ENCODE data around the gene PRRG1.
"Not testable (repeated sequence)": the region's sequence is repeated elsewhere in the genome, so short reads cannot be mapped to it uniquely, and the experiment has no call there.

Gene PRRG1

DNA sequence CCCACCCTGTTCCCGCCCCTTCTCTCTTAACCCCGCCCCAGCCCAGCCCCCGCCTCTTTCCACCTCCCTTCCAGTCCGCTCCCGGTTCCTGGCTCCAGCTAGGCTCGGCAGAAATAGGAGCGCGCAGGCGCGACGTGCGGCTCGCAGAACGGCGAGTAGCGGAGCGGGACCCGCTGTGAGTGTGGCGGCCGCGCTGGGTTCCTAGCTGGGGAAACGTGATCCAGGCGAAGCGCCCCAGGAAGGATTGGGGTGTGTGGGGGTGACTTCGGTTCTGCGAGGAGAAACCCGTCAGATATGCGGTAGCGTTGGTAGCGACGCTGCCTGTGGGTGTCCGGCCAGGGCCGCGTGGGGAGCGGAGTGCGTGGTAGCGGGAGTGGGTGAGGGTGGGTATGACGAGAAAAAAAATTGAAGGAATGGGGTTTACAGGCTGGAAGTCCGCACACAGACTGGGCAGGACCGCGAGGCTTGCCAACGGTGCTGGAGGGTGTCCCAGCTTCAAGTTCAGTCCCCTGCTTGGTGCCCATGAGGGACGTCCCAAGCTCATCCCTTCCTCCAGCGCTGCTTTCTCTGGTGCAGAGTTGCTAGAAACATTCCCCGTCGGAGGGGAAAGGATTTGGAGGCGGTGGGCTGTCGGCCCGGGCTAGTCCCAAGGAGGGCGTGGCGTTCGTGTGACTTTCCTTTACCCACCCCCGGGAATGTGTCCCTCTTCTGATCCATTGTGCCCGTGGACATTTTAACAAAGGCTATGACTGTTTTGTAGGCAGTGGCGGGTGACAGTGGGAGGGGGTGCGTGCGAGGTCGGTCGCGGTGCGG is at the start of gene PRRG1:
Gene PRRG1, plus strand, starts transcription at position 144 of the 813 bp plus-strand sequence. CDS start 56,886 bp downstream, outside the sequence.
- DNase-seq (ENCODE audit: low read depth): peak; percentile 52

DNA sequence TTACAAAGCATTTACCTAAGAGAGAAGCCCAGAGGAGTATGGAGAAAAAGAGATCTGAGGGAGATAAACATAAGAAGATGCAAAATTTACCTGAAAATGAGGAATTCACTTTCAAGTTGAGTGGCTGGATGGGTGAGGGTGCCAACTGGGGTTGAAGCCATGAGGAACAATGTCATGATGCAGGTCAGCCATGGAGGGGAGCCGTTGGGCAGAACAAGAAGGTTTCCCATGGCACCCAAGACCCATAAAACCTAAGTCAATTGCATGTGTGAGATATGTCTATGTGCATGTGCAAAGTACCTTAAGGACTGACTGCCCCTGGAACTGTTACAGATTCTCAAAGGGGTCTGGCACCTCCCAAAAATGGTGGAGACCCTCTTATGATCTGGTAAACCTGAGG is 46.6 kb upstream of the PRRG1 start:
- DNase-seq (ENCODE audit: low read depth): no peak

DNA sequence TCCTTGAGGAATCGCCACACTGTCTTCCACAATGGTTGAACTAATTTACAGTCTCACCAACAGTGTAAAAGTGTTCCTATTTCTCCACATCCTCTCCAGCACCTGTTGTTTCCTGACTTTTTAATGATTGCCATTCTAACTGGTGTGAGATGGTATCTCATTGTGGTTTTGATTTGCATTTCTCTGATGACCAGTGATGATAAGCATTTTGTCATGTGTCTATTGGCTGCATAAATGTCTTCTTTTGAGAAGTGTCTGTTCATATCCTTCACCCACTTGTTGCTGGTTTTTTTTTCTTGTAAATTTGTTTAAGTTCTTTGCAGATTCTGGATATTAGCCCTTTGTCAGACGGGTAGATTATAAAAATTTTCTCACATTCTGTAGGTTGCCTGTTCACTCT is 43.9 kb upstream of the PRRG1 start:
- not testable (repeated sequence) for DNase-seq (ENCODE audit: low read depth)

DNA sequence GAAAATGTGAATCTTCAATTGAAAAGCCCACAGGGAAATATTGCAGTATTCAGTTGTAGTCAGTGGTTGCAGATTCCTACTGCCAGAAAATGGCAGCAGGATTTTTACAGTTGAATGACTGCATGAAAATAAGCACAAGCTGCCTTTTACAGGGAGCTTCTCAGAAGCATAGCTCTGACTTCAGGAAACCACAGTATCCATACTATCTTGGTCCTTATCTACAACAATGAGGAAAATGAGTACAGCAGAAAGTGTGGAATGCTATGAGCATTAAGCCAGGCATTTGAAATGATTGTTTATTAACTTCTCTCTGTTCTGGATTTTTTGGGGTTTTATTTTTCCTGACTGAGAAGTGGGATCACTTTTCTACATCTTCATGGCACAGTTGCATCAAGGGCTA is 34.6 kb upstream of the PRRG1 start:
- DNase-seq (ENCODE audit: low read depth): no peak

GRCh38 chrX:37315511-37316248 is 33.5 kb upstream of the PRRG1 start:
- no peak for DNase-seq (ENCODE audit: low read depth)

GRCh38 chrX:37320541-37321203 is 28.5 kb upstream of the PRRG1 start:
- DNase-seq (ENCODE audit: low read depth): no peak

GRCh38 chrX:37330642-37331041 is 18.5 kb upstream of the PRRG1 start:
- no peak for DNase-seq (ENCODE audit: low read depth)

GRCh38 chrX:37331546-37331945 is 17.6 kb upstream of the PRRG1 start:
- DNase-seq (ENCODE audit: low read depth): no peak

DNA sequence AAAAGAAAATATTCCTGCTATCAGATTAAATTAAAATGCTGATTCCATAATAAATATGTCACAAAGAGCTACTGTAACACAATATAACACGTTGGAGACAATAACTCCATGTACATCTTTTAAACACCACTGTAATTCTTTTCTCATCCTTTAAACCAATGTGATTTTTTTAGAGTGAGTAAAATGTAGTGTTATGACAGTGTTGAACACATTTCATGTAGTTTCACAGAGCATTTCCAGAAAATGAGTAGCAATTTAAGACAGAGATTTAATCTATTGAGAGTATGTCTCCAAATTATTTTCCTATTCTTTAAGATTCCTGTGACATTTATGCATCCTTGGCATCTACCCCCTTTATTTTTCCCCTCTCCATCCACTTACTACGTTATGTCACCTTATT is 17.1 kb upstream of the PRRG1 start:
- no peak for DNase-seq (ENCODE audit: low read depth)

- no peak for DNase-seq (ENCODE audit: low read depth)
Measured at GRCh38 chrX:37332987-37333658, 16.0 kb upstream of the PRRG1 start.

DNA sequence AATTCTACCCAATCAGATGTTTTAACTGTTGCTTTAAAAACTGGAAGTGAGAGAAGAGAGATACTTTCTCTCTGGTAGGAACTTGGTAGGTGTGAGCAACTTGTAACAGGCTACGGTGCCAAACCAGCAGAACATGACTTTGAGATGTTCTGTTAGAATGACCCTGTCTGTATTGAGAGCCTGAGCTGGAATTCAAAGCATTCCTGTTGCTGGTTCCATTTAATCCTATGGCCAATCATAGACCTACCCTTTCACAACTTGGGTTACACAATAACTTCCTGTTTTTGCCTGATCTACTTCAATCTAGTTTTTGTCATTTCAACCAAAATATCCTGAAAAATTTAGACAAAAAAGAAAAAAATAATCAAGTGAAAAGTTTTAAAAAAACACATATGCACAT is 1.7 kb upstream of the PRRG1 start:
- no peak for DNase-seq (ENCODE audit: low read depth)

DNA sequence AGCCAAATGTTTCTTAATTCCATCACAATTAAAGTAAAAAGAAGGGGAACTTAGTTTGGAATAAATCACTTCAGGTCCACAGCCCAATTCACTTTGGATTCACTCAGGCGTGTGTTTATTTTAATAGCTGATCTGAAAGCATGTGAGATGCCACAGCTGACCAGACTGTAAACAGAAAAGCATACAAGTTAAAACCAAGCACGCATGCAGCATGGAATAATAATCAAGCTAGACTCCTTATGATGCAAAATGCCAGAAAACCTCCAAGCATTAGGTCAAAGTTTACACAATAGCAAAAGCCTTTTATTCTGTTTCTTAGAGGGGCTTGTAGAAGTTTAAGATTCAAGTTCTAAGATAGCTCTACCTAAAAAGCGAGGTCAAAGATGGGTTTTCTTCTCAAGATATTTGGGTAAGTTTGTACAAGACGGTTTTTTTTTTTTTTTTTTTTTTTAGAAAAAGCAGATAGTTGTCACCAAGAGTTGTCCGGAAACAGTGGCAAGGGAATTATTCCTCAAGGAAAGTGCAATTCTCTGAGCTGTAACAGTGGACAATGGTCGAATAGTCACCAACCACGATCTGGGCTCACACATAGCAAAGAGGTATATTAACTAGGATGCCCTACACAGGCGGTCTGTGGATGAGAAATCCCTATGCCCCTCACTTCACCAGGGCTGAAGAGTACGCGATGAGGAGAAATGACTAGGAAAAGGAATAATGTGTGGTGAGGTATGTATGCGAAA is 763 bp upstream of the PRRG1 start:
- DNase-seq (ENCODE audit: low read depth): no peak

DNA sequence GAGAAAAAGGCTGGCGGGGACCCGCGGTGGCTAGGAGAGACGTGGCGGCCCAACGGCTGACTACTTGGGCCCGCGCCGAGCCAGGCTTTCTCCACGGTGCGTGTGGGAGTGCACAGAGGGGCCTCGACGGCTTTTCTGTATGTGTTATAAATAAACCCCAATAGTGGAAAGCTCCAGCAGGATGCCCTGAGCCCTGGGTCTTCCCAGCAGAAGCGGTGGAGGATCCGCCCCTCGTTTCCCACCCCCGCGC is 268 bp upstream of the PRRG1 start:
- DNase-seq (ENCODE audit: low read depth): no peak

DNA sequence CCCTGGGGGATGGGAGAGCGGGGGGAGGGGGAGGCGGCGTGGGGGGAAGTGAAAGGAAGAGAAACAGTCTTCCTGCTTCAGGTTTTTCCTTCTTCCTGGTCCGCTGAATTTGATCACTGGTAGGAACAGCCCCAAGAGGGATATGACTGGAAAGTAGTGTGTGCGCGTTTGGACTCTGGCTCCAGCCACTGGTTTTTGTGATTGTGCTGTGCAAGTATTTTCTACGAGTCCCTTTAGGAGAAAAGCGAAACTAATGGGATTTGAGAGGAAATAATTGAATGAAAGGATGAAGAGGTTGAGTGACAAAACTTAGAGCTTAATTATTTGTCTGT is 836 bp downstream of the PRRG1 start:
- DNase-seq (ENCODE audit: low read depth): no peak

- DNase-seq (ENCODE audit: low read depth): no peak
Measured at GRCh38 chrX:37353646-37354045, 4.5 kb downstream of the PRRG1 start.

- no peak for DNase-seq (ENCODE audit: low read depth)
Measured at GRCh38 chrX:37357436-37357835, 8.3 kb downstream of the PRRG1 start.

GRCh38 chrX:37361596-37361995 is 12.4 kb downstream of the PRRG1 start:
- no peak for DNase-seq (ENCODE audit: low read depth)

- no peak for DNase-seq (ENCODE audit: low read depth)
Measured at GRCh38 chrX:37364666-37365065, 15.5 kb downstream of the PRRG1 start.

GRCh38 chrX:37367946-37368345 is 18.8 kb downstream of the PRRG1 start:
- DNase-seq (ENCODE audit: low read depth): no peak

DNA sequence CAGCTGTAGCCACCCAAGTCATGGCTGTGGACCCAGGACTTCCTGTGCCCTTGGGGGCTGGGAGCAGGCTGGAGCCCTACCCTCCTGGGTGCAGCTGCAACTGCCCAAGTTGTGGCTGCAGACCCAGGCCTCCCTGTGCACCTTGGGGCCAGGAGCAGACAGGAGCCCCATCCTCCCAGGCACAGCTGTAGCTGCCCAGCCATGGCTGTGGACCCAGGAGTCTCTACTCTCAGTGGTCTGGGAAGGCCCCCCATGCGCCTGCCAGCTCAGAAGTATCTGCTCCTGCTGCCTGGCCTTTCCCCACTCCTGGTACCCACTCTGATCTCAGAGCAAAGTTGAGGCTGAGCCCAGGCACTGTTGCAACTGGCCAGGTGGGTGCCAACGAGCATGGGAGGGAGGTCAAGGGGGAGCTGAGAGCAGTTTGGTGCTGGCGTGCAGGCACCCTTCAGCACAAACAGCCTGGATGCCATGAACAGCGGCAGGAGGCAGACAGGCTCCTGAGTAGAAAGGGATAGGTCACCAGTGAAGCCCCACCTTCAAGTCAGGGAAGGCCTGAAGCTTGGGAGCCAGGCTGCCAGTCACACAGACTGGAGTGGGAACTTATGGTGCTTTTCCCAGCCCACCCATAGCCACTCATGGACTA is 21.5 kb downstream of the PRRG1 start:
- no peak for DNase-seq (ENCODE audit: low read depth)

GRCh38 chrX:37371578-37371991 is 22.4 kb downstream of the PRRG1 start:
- DNase-seq (ENCODE audit: low read depth): no peak

- peak; percentile 13 for DNase-seq (ENCODE audit: low read depth)
Measured at GRCh38 chrX:37378404-37378803, 29.2 kb downstream of the PRRG1 start.
